ENCODE measurements around the gene SSBP3. TPM values are rescaled to one million over a fixed set of nuclear protein-coding genes. Genes with fewer than 3 reads are reported as not detected.
A peak's percentile ranks its signal among the peaks of the same experiment; 100 is the strongest.

The SSBP3 gene
- total RNA-seq, 4 donors from 2014 or later, result 32.8 to 63.4 (median 47.4) TPM

- intact Hi-C loops (cut with DNase I), result loop anchor here (10.0 kb wide), 1 partner anchor 69 kb away; no protein-coding TSS in a partner anchor
- peaks cover 39 to 66% (median 53%) of the 10 kb centered on the region in 4 donors for H3K4me1 ChIP-seq
- peak overlapping the region; percentile 72 to 99 (median 96) for H3K27ac ChIP-seq (replicated peaks in 1 of 4)
Measured at GRCh38 chr1:54403405-54403804, 2.8 kb downstream of the SSBP3 start.

GRCh38 chr1:54402896-54403295 lies 3.3 kb downstream of the SSBP3 start:
- H3K27ac ChIP-seq (replicated peaks in 1 of 4), result peak overlapping the region in 3 of 4 donors; percentile 93 to 99 (median 98)
- intact Hi-C loops (cut with DNase I), result loop anchor here (10.0 kb wide), 1 partner anchor 68 kb away; no protein-coding TSS in a partner anchor

More at GRCh38 chr1:54403405-54403804, 2.8 kb downstream of the SSBP3 start:
- no peaks in the 10 kb centered on the region for H3K9me3 ChIP-seq
- no peak for DNase-seq (ENCODE audit: extremely low spot score)
- peak overlapping the region; percentile 88 to 99 (median 97) for H3K4me3 ChIP-seq
- peaks cover 16 to 49% (median 30%) of the 10 kb centered on the region in 4 donors for H3K36me3 ChIP-seq
- 60% methylated on average over 8 of the region's 9 CpGs for WGBS
- no peak for TF ChIP-seq POLR2AphosphoS5 (IDR thresholded peaks at IDR 0.05)
- H3K27me3 ChIP-seq, result no peaks in the 10 kb centered on the region

GRCh38 chr1:54401799-54402198 lies 4.4 kb downstream of the SSBP3 start:
- Histone ChIP-seq H3K9me3 (no peaks in the 10 kb centered on the region), H3K4me1 (peaks cover 44 to 68% (median 60%) of the 10 kb centered on the region in 4 donors)
- intact Hi-C loops (cut with DNase I), result loop anchor here (10.0 kb wide), 1 partner anchor 67 kb away; no protein-coding TSS in a partner anchor

More at GRCh38 chr1:54402896-54403295, 3.3 kb downstream of the SSBP3 start:
- no peak for TF ChIP-seq POLR2AphosphoS5 (IDR thresholded peaks at IDR 0.05)
- Histone ChIP-seq H3K4me1 (peaks cover 35 to 66% (median 52%) of the 10 kb centered on the region in 4 donors), H3K36me3 (peaks cover 16 to 54% (median 35%) of the 10 kb centered on the region in 4 donors), H3K27me3 (no peaks in the 10 kb centered on the region), H3K4me3 (peak overlapping the region; percentile 88 to 99 (median 97)), H3K9me3 (no peaks in the 10 kb centered on the region)
- WGBS, result 65% methylated on average over 7 of the region's 7 CpGs
- no peak for DNase-seq (ENCODE audit: extremely low spot score)

GRCh38 chr1:54400329-54400728 lies 5.9 kb downstream of the SSBP3 start:
- H3K9me3 ChIP-seq, result no peaks in the 10 kb centered on the region
- no peak for TF ChIP-seq POLR2AphosphoS5 (IDR thresholded peaks at IDR 0.05)
- TF ChIP-seq POLR2A (IDR thresholded peaks at IDR 0.05; ENCODE audit: low read depth), result no peak
- TF ChIP-seq CTCF (IDR thresholded peaks at IDR 0.05), result no peak
- TF ChIP-seq EP300 (IDR thresholded peaks at IDR 0.05), result no peak
- WGBS, result 91% methylated on average over 2 of the region's 2 CpGs
- peaks cover 55 to 79% (median 69%) of the 10 kb centered on the region in 4 donors for H3K4me1 ChIP-seq
- intact Hi-C loops (cut with DNase I), result loop anchor here (10.0 kb wide), 1 partner anchor 66 kb away; no protein-coding TSS in a partner anchor
- no peak overlapping the region for H3K4me3 ChIP-seq
- no peaks in the 10 kb centered on the region for H3K27me3 ChIP-seq
- H3K36me3 ChIP-seq, result peaks cover 16 to 67% (median 44%) of the 10 kb centered on the region in 4 donors
- no peak overlapping the region for H3K27ac ChIP-seq (replicated peaks in 1 of 4)
- DNase-seq (ENCODE audit: extremely low spot score), result no peak

More at GRCh38 chr1:54401799-54402198, 4.4 kb downstream of the SSBP3 start:
- H3K4me3 ChIP-seq, result no peak overlapping the region
- no peak for TF ChIP-seq CTCF (IDR thresholded peaks at IDR 0.05)
- TF ChIP-seq POLR2A (IDR thresholded peaks at IDR 0.05; ENCODE audit: low read depth), result no peak
- TF ChIP-seq EP300 (IDR thresholded peaks at IDR 0.05), result no peak
- TF ChIP-seq POLR2AphosphoS5 (IDR thresholded peaks at IDR 0.05), result no peak
- DNase-seq (ENCODE audit: extremely low spot score), result no peak
- no peak overlapping the region for H3K27ac ChIP-seq (replicated peaks in 1 of 4)
- 87% methylated on average over 6 of the region's 6 CpGs for WGBS
- peaks cover 16 to 63% (median 41%) of the 10 kb centered on the region in 4 donors for H3K36me3 ChIP-seq
- no peaks in the 10 kb centered on the region for H3K27me3 ChIP-seq

GRCh38 chr1:54399765-54400164 lies 6.4 kb downstream of the SSBP3 start:
- intact Hi-C loops (cut with DNase I), result loop anchor here (10.0 kb wide), 1 partner anchor 65 kb away; no protein-coding TSS in a partner anchor
- Histone ChIP-seq H3K4me3 (no peak overlapping the region), H3K27ac (replicated peaks in 1 of 4) (no peak overlapping the region), H3K36me3 (peaks cover 20 to 72% (median 46%) of the 10 kb centered on the region in 4 donors), H3K9me3 (no peaks in the 10 kb centered on the region), H3K27me3 (no peaks in the 10 kb centered on the region), H3K4me1 (peaks cover 57 to 79% (median 67%) of the 10 kb centered on the region in 4 donors)
- no peak for DNase-seq (ENCODE audit: extremely low spot score)
- no peak for TF ChIP-seq POLR2A (IDR thresholded peaks at IDR 0.05; ENCODE audit: low read depth)
- 97% methylated on average over 4 of the region's 4 CpGs for WGBS

GRCh38 chr1:54398963-54399528 lies 7.1 kb downstream of the SSBP3 start:
- H3K36me3 ChIP-seq, result peaks cover 20 to 76% (median 46%) of the 10 kb centered on the region in 4 donors
- DNase-seq (ENCODE audit: extremely low spot score), result no peak
- whole genome bisulfite sequencing, result 96% methylated on average over 9 of the region's 9 CpGs
- H3K27me3 ChIP-seq, result no peaks in the 10 kb centered on the region
- intact Hi-C loops (cut with DNase I), result no loop called here
- TF ChIP-seq EP300 (IDR thresholded peaks at IDR 0.05) (no peak), CTCF (IDR thresholded peaks at IDR 0.05) (no peak), POLR2A (IDR thresholded peaks at IDR 0.05; ENCODE audit: low read depth) (no peak), POLR2AphosphoS5 (IDR thresholded peaks at IDR 0.05) (no peak)
- H3K4me1 ChIP-seq, result peaks cover 52 to 76% (median 61%) of the 10 kb centered on the region in 4 donors
- H3K9me3 ChIP-seq, result no peaks in the 10 kb centered on the region
- H3K4me3 ChIP-seq, result no peak overlapping the region
- no peak overlapping the region for H3K27ac ChIP-seq (replicated peaks in 1 of 4)
